Astrocyte (in vitro differentiated cells and primary cell): ENCODE data around the gene LRRC8D. TPM values are rescaled to one million over a fixed set of nuclear protein-coding genes. Genes with fewer than 3 reads are reported as not detected.

Experiments
- DNase-seq: peaks from one replicate; pipeline ENCODE4 v3.0.0-alpha.2; 2010; ENCODE audit warnings: low read depth
- FAIRE-seq: peaks from 2 replicates; lab custom pipeline; 2011; peaks lifted over from hg19 to GRCh38; lab: Jason Lieb, UNC
- H2AFZ ChIP-seq: 2 replicates; pipeline ENCODE4 v1.6.0; 2012; ENCODE audit warnings: low read depth, low read length, inconsistent platforms
- H3K27ac ChIP-seq: 2 replicates; pipeline ENCODE4 v1.5.1; 2011; ENCODE audit warnings: low read depth, low read length, inconsistent platforms
- H3K27me3 ChIP-seq: 2 replicates; pipeline ENCODE4 v1.6.0; 2011; ENCODE audit warnings: low read length, inconsistent platforms; ENCODE audit not compliant: insufficient read depth
- H3K36me3 ChIP-seq: 2 replicates; pipeline ENCODE4 v1.5.1; 2011; ENCODE audit warnings: low read length, inconsistent platforms; ENCODE audit not compliant: insufficient read depth
- H3K4me1 ChIP-seq: 2 replicates; pipeline ENCODE4 v1.5.1; 2011; ENCODE audit warnings: low read length, inconsistent platforms; ENCODE audit not compliant: insufficient read depth
- H3K4me2 ChIP-seq: 2 replicates; pipeline ENCODE4 v1.6.0; 2012; ENCODE audit warnings: low read length, inconsistent platforms
- H3K4me3 ChIP-seq: 2 replicates; pipeline ENCODE4 v1.5.1; 2011; ENCODE audit warnings: low read depth, mild to moderate bottlenecking, low read length, inconsistent platforms; ENCODE audit not compliant: insufficient read depth
- H3K79me2 ChIP-seq: 2 replicates; pipeline ENCODE4 v1.6.0; 2012; ENCODE audit warnings: mild to moderate bottlenecking, low read length, inconsistent platforms; ENCODE audit not compliant: insufficient read depth
- H3K9ac ChIP-seq: 2 replicates; pipeline ENCODE4 v1.6.0; 2012; ENCODE audit warnings: mild to moderate bottlenecking, low read length, inconsistent platforms
- H3K9me3 ChIP-seq: 2 replicates; pipeline ENCODE4 v1.5.1; 2012; ENCODE audit warnings: low read depth, mild to moderate bottlenecking, low read length, inconsistent platforms; ENCODE audit not compliant: insufficient read depth
- H4K20me1 ChIP-seq: 2 replicates; pipeline ENCODE4 v1.6.0; 2012; ENCODE audit warnings: low read length, inconsistent platforms; ENCODE audit not compliant: insufficient read depth
- H3K27ac Mint-ChIP-seq: one replicate; pipeline ENCODE4 v1.8.0; 2021; ENCODE audit warnings: mild to moderate bottlenecking, mixed read lengths; ENCODE audit not compliant: unreplicated experiment
- H3K27me3 Mint-ChIP-seq: one replicate; pipeline ENCODE4 v1.8.0; 2021; ENCODE audit warnings: low read depth, mixed read lengths; ENCODE audit not compliant: unreplicated experiment
- H3K36me3 Mint-ChIP-seq: one replicate; pipeline ENCODE4 v1.8.0; 2021; ENCODE audit warnings: low read depth, mixed read lengths; ENCODE audit not compliant: unreplicated experiment
- H3K4me1 Mint-ChIP-seq: one replicate; pipeline ENCODE4 v1.8.0; 2021; ENCODE audit warnings: low read depth, mixed read lengths; ENCODE audit not compliant: unreplicated experiment
- H3K4me3 Mint-ChIP-seq: one replicate; pipeline ENCODE4 v1.8.0; 2021; ENCODE audit warnings: mild to moderate bottlenecking, moderate library complexity, mixed read lengths; ENCODE audit not compliant: unreplicated experiment
- H3K9me3 Mint-ChIP-seq: one replicate; pipeline ENCODE4 v1.8.0; 2021; ENCODE audit warnings: mild to moderate bottlenecking, mixed read lengths; ENCODE audit not compliant: unreplicated experiment
- CTCF ChIP-seq: IDR thresholded peaks from 2 replicates; pipeline ENCODE4 v1.5.1; 2011; ENCODE audit warnings: low read depth, mild to moderate bottlenecking, inconsistent platforms, low read length, moderate library complexity; ENCODE audit not compliant: insufficient read depth
- EZH2 ChIP-seq: IDR thresholded peaks from 2 replicates; pipeline ENCODE4 v1.6.1; 2012; ENCODE audit warnings: mild to moderate bottlenecking, low read length, inconsistent platforms; ENCODE audit not compliant: insufficient read depth
- total RNA-seq: library from RNA; stranded (reverse); gene quantifications from 2 replicates; pipeline ENCODE4 v1.2.1, GENCODE V29; 2021

LRRC8D gene
- total RNA-seq, 1 donor from 2014 or later, result 36.9 TPM

GRCh38 chr1:89918127-89918793 is 97.4 kb downstream of the LRRC8D start:
- H3K27ac Mint-ChIP-seq, result no peak overlapping the region
- H4K20me1 ChIP-seq, result no peaks in the 10 kb centered on the region
- H3K4me3 Mint-ChIP-seq, result no peak overlapping the region
- H3K9me3 ChIP-seq, result no peaks in the 10 kb centered on the region
- no peaks in the 10 kb centered on the region for H3K79me2 ChIP-seq
- no peak overlapping the region for H2AFZ ChIP-seq
- no peaks in the 10 kb centered on the region for H3K27me3 ChIP-seq
- H3K27me3 Mint-ChIP-seq, result no peaks in the 10 kb centered on the region
- TF ChIP-seq CTCF, result no peak
- no peak for TF ChIP-seq EZH2
- no peaks in the 10 kb centered on the region for H3K36me3 ChIP-seq
- H3K4me3 ChIP-seq, result no peak overlapping the region
- no peak overlapping the region for H3K27ac ChIP-seq
- peaks cover 2% of the 10 kb centered on the region for H3K36me3 Mint-ChIP-seq
- H3K9me3 Mint-ChIP-seq, result peaks cover 2% of the 10 kb centered on the region
- H3K4me2 ChIP-seq, result no peak overlapping the region
- H3K4me1 ChIP-seq, result no peaks in the 10 kb centered on the region
- FAIRE-seq (no peak), DNase-seq (peak; percentile 25)
- no peak overlapping the region for H3K9ac ChIP-seq
- H3K4me1 Mint-ChIP-seq, result peaks cover 10% of the 10 kb centered on the region

GRCh38 chr1:89918794-89919155 is 97.9 kb downstream of the LRRC8D start:
- Histone ChIP-seq H3K4me1 (no peaks in the 10 kb centered on the region), H3K4me2 (no peak overlapping the region), H3K9me3 (no peaks in the 10 kb centered on the region), H3K79me2 (no peaks in the 10 kb centered on the region), H2AFZ (no peak overlapping the region), H3K27me3 (no peaks in the 10 kb centered on the region), H4K20me1 (no peaks in the 10 kb centered on the region), H3K4me3 (no peak overlapping the region), H3K36me3 (no peaks in the 10 kb centered on the region), H3K9ac (no peak overlapping the region), H3K27ac (no peak overlapping the region)
- Mint-ChIP-seq H3K27me3 (no peaks in the 10 kb centered on the region), H3K4me1 (peaks cover 7% of the 10 kb centered on the region), H3K4me3 (no peak overlapping the region), H3K36me3 (peaks cover 7% of the 10 kb centered on the region), H3K9me3 (peaks cover 7% of the 10 kb centered on the region), H3K27ac (no peak overlapping the region)
- no peak for TF ChIP-seq CTCF
- no peak for TF ChIP-seq EZH2
- DNase-seq (no peak), FAIRE-seq (no peak)

- Histone ChIP-seq H3K36me3 (no peaks in the 10 kb centered on the region), H3K4me1 (no peaks in the 10 kb centered on the region), H3K27me3 (no peaks in the 10 kb centered on the region), H3K79me2 (no peaks in the 10 kb centered on the region), H4K20me1 (no peaks in the 10 kb centered on the region), H3K4me3 (no peak overlapping the region), H2AFZ (no peak overlapping the region), H3K27ac (no peak overlapping the region), H3K9ac (no peak overlapping the region), H3K4me2 (no peak overlapping the region), H3K9me3 (no peaks in the 10 kb centered on the region)
- Mint-ChIP-seq H3K36me3 (peaks cover 10% of the 10 kb centered on the region), H3K4me3 (no peak overlapping the region), H3K27me3 (no peaks in the 10 kb centered on the region), H3K4me1 (peaks cover 7% of the 10 kb centered on the region), H3K27ac (no peak overlapping the region), H3K9me3 (peaks cover 10% of the 10 kb centered on the region)
- DNase-seq (no peak), FAIRE-seq (no peak)
- TF ChIP-seq CTCF (no peak), EZH2 (no peak)
These were observed 98.3 kb downstream of the LRRC8D start for GRCh38 chr1:89919174-89919573.
